WTC11 (cell line): ENCODE results near the gene PDLIM5.

Experiments
- ESRRA ChIP-seq: sonication (generic); formaldehyde crosslinking; IDR thresholded peaks from 2 replicates; pipeline ENCODE4 v1.8.1; 2022; ENCODE audit warnings: mild to moderate bottlenecking, missing genetic modification reagents, borderline replicate concordance
- FOXK1 ChIP-seq: sonication (generic); formaldehyde crosslinking; IDR thresholded peaks from 2 replicates; pipeline ENCODE4 v1.8.0; 2022; ENCODE audit warnings: mild to moderate bottlenecking, moderate library complexity, missing genetic modification reagents
- JUN ChIP-seq: sonication (generic); formaldehyde crosslinking; IDR thresholded peaks from 2 replicates; pipeline ENCODE4 v1.8.0; 2023; ENCODE audit warnings: mild to moderate bottlenecking, missing genetic modification reagents
- NR2C2 ChIP-seq: sonication (generic); formaldehyde crosslinking; IDR thresholded peaks from 2 replicates; pipeline ENCODE4 v1.8.0; 2022; ENCODE audit warnings: mild to moderate bottlenecking, missing genetic modification reagents
- TCF7 ChIP-seq: sonication (generic); formaldehyde crosslinking; IDR thresholded peaks from 2 replicates; pipeline ENCODE4 v1.8.0; 2022; ENCODE audit warnings: mild to moderate bottlenecking, low read depth, missing genetic modification reagents, moderate library complexity
- TP53 ChIP-seq: sonication (generic); formaldehyde crosslinking; IDR thresholded peaks from 2 replicates; pipeline ENCODE4 v1.8.1; 2023; ENCODE audit warnings: mild to moderate bottlenecking, missing genetic modification reagents
- ZNF232 ChIP-seq: sonication (generic); formaldehyde crosslinking; IDR thresholded peaks from 2 replicates; pipeline ENCODE4 v1.8.0; 2022; ENCODE audit warnings: mild to moderate bottlenecking, missing genetic modification reagents
- TF ChIP-seq, protein P1 (sequence below): sonication (generic); formaldehyde crosslinking; IDR thresholded peaks from 2 replicates; pipeline ENCODE4 v1.8.1; 2022; ENCODE audit warnings: mild to moderate bottlenecking, moderate library complexity, missing genetic modification reagents
- TF ChIP-seq, protein P2 (sequence below): sonication (generic); formaldehyde crosslinking; IDR thresholded peaks from 2 replicates; pipeline ENCODE4 v1.8.0; 2022; ENCODE audit warnings: missing genetic modification reagents
- TF ChIP-seq, protein P3 (sequence below): fragments of 200-600 bp; IDR thresholded peaks from 2 replicates; pipeline ENCODE4 v1.8.0; 2022; ENCODE audit warnings: antibody characterized with exemption
- TF ChIP-seq, protein P4 (sequence below): sonication (generic); formaldehyde crosslinking; IDR thresholded peaks from 2 replicates; pipeline ENCODE4 v1.8.0; 2022; ENCODE audit warnings: mild to moderate bottlenecking, missing genetic modification reagents
- TF ChIP-seq, protein P5 (sequence below): sonication (generic); formaldehyde crosslinking; IDR thresholded peaks from 2 replicates; pipeline ENCODE4 v1.8.0; 2022; ENCODE audit warnings: mild to moderate bottlenecking, missing genetic modification reagents

DNA sequence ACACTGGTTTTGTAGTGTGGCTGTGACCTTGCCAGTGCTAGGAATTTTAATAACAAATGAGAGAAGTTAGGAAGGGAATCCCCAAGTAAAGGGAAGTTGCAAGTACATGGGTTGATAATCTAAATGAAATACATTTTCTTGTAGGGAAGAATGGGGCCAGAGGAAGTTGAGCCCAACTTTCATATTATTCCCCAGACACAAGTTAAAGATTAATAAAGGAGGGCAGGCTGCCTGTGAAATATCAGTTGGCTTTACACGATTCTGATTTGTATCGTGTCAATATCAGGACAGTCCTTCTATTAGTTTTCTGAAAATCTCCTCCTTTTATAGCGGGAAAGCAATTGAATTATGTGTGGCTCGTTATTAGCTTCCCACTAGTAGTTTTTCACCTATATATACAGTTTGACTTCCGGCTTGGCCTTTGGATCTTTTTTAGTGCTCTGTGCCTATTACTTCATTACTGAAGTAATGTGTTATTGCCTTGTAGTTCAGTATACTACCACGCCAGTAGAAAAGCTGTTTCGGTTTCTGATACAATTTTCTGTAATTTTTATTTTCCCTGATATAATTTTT is 1.7 kb downstream of the PDLIM5 start:
- TF ChIP-seq, protein P1, sequence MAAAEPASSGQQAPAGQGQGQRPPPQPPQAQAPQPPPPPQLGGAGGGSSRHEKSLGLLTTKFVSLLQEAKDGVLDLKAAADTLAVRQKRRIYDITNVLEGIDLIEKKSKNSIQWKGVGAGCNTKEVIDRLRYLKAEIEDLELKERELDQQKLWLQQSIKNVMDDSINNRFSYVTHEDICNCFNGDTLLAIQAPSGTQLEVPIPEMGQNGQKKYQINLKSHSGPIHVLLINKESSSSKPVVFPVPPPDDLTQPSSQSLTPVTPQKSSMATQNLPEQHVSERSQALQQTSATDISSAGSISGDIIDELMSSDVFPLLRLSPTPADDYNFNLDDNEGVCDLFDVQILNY (CRISPR knock-in tag), result no peak
- TF ChIP-seq, protein P2, sequence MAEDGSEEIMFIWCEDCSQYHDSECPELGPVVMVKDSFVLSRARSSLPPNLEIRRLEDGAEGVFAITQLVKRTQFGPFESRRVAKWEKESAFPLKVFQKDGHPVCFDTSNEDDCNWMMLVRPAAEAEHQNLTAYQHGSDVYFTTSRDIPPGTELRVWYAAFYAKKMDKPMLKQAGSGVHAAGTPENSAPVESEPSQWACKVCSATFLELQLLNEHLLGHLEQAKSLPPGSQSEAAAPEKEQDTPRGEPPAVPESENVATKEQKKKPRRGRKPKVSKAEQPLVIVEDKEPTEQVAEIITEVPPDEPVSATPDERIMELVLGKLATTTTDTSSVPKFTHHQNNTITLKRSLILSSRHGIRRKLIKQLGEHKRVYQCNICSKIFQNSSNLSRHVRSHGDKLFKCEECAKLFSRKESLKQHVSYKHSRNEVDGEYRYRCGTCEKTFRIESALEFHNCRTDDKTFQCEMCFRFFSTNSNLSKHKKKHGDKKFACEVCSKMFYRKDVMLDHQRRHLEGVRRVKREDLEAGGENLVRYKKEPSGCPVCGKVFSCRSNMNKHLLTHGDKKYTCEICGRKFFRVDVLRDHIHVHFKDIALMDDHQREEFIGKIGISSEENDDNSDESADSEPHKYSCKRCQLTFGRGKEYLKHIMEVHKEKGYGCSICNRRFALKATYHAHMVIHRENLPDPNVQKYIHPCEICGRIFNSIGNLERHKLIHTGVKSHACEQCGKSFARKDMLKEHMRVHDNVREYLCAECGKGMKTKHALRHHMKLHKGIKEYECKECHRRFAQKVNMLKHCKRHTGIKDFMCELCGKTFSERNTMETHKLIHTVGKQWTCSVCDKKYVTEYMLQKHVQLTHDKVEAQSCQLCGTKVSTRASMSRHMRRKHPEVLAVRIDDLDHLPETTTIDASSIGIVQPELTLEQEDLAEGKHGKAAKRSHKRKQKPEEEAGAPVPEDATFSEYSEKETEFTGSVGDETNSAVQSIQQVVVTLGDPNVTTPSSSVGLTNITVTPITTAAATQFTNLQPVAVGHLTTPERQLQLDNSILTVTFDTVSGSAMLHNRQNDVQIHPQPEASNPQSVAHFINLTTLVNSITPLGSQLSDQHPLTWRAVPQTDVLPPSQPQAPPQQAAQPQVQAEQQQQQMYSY (CRISPR knock-in tag), result no peak
- TF ChIP-seq, protein P3, sequence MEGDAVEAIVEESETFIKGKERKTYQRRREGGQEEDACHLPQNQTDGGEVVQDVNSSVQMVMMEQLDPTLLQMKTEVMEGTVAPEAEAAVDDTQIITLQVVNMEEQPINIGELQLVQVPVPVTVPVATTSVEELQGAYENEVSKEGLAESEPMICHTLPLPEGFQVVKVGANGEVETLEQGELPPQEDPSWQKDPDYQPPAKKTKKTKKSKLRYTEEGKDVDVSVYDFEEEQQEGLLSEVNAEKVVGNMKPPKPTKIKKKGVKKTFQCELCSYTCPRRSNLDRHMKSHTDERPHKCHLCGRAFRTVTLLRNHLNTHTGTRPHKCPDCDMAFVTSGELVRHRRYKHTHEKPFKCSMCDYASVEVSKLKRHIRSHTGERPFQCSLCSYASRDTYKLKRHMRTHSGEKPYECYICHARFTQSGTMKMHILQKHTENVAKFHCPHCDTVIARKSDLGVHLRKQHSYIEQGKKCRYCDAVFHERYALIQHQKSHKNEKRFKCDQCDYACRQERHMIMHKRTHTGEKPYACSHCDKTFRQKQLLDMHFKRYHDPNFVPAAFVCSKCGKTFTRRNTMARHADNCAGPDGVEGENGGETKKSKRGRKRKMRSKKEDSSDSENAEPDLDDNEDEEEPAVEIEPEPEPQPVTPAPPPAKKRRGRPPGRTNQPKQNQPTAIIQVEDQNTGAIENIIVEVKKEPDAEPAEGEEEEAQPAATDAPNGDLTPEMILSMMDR, result no peak
- TF ChIP-seq FOXK1 (CRISPR knock-in tag) (no peak), JUN (CRISPR knock-in tag) (no peak), ESRRA (CRISPR knock-in tag) (no peak), TCF7 (CRISPR knock-in tag) (no peak), NR2C2 (no peak), ZNF232 (CRISPR knock-in tag) (no peak), TP53 (no peak)
- TF ChIP-seq, protein P4, sequence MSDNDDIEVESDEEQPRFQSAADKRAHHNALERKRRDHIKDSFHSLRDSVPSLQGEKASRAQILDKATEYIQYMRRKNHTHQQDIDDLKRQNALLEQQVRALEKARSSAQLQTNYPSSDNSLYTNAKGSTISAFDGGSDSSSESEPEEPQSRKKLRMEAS (CRISPR knock-in tag), result no peak
- TF ChIP-seq, protein P5, sequence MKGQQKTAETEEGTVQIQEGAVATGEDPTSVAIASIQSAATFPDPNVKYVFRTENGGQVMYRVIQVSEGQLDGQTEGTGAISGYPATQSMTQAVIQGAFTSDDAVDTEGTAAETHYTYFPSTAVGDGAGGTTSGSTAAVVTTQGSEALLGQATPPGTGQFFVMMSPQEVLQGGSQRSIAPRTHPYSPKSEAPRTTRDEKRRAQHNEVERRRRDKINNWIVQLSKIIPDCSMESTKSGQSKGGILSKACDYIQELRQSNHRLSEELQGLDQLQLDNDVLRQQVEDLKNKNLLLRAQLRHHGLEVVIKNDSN, result no peak
